GM21515 (cell line): ENCODE measurements around the gene AMIGO1.
A peak's percentile ranks its signal among the peaks of the same experiment; 100 is the strongest.

Experiments used
- ATAC-seq: cut with Tn5 transposase; IDR thresholded peaks from one replicate; pipeline ENCODE4 v1.9.1; 2021; ENCODE audit not compliant: unreplicated experiment

Gene AMIGO1

DNA sequence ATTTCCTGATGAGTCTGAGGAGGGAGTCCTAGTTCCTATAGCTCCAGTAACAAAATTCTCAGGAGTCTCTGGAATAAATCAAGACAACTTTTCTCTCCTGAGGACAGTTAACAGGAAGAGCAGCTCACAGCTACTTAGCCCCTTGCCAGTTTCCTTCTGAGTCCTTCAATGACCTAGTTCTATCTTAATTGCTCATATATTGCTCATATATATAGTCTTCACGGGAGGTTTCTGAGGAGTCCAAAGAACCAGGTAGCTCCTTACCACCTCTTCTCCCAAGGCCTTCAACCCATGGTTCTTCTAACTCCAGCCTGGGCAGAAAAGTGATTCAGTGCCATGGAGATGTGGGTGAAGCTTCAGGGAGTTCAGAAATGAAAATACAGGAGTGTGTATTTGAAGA, 4.6 kb downstream of the AMIGO1 start:
- no peak for ATAC-seq

DNA sequence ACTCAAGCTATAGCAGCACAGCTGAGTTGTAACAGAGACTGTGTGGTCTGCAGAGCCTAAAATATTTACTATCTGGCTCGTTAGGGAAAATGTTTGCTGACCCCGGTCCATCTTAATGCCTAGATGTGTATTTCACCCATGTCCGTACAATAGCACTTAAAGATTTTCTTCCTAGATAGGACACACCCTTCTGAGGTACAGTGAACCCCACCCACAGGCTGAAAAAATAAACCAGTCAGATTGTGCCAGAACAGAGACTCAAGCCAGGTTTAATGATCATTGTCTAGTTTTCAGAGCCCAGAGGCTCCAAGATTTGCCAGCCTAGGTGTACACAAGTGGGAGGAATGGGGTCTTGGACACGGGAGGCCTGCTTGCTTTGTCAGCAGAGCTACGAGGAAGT, 5.6 kb downstream of the AMIGO1 start:
- no peak for ATAC-seq

DNA sequence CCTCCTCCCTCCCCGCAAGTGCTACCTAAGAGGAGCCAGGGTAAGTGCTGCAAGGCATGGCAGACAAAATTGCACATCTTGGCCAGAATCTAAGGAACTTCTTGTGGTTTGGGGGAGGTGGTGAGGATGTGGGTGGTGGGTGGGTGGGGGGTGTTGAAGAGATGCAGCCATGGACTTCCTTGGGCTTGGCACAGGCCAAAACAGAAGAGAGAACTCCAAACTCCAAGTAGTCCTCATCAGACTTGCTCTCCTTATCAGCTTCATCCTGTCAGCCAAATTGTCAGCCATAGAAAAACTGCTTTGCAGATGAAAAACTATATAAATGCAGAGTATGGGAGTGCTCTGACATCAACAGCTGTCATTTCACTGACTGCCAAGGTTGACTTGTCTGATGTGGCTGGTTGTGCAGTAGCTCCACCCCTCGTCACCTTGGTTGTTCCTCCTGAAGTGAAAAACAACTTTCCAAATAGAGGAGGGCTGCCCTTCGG, 7.1 kb downstream of the AMIGO1 start:
- no peak for ATAC-seq

DNA sequence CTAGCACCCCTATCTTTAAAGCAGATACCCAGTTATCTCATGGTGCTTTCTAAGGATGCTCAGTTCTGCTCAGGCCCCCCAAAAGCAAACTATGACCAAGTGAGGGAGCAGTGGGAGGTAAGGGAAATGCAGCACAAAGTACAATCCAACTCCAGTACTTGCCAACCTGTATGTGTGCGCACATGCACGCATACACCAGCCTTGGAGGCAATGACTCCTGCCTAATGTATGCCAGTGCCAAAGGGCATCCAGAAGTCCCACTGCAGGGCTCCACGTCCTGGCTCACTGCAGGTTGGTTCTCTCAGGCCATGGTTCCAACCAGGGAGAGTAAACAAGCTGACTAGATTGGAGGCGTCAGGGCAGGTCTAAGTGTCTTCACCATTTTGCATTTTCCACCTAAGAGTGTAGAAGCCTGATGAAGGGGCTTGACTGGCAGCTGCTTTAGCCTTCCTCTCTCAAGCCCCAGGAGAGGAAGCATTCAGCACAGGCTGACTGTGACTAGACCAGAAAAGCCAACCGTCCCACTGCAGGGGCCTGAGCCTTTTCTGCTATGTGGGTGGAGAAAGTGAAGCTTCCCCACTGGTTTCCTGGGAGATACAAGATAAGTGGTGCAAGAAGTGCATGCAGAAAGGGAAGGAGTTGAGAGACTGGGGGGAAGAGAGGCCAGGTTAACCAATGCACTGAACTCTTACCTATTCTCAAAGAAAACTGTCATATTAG, 7.7 kb downstream of the AMIGO1 start:
- ATAC-seq = no peak

DNA sequence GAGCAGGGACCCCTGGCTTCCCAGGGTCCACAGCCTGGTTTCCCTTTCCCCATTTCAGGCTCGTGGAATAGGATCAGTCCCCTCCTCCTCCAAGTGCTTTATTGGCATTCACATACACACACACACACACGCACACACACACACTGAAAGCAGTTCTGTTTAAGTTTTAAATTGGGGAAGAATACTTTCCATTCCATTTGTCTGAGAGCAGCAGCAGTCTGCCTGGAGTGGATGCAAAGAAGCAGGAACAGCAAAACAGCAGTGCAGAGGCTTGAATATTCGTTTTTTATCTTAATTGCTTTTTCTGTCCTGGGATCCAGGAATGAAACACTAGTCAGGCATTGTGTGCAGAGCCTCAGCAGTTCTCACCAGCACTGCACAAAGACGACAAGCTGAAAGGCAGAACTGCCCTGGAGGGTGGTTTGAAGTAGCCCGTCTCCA, 8.6 kb downstream of the AMIGO1 start:
- no peak for ATAC-seq

DNA sequence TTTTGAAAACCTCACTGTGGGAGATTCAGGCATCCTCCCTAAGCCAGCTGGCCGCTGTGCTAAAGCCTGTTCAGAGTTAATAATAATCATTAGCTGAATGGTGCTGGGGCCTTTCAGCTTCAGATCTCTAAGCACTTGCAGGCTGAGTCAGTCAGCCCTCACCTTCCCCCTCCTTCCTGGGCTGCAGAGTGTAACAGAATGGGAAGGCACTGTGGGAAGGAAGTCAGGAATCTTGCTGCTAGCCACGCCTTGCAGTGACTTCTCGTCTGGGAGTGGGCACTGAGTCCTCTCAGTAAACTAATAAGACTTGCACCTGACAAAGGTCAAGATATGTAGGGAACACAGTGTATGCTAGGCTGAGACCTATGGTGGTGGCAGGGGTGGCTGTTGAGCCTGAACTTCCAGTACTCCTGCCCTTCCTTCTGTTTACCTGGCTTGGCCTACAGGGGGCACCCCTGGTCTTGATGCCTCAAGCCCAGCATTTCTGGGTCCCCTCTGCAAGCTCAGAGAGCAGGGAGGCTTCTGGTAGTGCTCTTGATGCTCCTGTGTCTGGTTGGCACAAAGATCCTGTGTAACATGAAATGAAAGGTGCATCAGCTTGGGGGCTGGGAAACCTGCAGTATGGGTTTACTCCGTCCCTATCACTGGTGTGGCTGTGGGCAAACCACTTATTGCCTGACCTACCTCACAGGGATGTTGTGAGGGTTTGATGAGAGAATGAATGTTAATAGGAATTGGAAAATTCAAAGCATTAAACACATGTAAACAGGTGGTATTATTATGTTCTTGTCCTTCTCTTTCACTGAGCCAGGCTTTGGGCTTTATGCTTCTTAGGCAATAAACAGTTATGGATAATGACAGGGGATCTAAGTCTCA, 9.6 kb downstream of the AMIGO1 start:
- ATAC-seq = no peak

DNA sequence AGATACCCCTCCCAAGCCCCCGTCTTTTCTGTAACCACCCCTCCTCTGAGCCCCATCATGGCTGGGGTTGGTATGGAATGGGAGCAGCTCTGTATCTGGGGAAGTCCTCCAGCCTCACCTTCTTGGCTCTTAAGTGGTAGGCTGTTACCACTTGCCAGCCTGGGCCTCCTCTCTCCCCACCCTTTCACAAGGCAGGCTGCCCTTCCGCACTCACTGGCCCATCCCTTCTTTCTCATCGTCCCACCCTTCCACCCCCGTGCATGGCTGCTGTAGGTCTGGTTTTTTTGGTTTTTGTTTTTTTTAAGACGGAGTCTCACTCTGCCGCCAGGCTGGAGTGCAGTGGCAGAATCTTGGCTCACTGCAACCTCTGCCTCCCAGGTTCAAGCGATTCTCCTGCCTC, 10.4 kb downstream of the AMIGO1 start:
- no peak for ATAC-seq

DNA sequence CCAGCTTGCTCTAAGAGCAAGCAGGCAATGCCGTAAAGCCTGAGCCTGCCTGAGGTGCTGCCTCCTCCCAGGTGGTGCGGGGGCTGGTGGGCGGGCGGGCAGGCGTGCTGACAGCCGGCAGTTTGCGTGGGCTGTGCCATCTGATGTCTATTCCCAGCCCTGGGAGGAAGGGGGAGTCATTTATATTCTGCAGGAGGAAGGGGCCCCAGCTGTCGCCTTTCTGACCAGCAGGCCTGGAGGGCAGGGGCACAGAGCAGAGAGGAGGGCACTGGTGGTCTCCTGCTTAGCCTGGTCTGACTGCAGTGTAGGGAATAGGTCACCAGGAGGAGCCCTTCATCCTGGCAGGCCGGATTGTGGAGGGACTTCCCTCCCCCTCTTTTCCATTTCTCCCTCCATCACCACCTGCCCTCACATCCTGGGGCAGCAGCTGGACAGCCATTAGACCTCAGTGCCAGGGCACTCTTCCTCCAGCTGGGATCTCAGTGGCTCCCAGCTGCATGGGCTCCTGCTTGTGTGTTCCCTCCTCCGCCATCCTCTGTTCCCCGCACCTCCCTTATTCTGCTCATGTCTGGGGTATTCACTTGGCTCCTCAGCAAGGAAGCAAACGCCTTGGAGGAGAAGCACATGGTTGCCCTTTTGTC, 11.2 kb downstream of the AMIGO1 start:
- no peak for ATAC-seq

DNA sequence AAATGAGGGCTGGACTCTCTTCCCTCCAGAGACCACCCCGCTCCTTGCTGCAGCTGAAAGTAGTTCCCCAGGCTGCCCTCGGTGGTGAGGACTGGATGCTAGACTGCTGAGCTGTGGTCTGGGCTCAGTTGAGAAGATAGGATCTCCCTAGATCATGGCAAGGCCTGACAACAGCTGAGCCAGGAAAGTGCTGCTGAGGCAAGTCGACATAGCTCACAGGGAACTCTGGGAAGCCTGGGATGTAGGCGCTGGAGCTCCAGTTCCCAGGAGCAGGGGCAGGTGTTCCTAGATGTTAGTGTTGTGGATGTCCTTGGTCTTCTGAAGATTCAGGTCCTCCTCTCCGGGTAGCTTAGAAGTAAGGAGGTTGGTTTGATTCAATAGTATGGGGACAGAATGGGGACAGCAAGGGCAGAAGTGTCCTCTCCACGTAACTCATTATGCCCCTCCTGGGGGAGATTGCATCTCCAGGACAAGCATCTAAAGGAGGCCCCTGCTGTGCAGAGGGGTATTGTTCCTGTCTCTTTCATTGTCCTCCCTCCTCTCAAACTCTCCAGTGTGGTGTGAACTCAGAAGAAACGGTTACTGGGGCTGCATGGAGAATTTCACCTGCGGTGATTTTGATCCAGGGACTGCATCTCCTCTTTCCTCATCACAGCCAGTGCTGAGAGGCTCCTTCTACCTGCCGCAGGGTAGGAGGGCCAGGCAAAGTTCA, 11.9 kb downstream of the AMIGO1 start:
- ATAC-seq = no peak

DNA sequence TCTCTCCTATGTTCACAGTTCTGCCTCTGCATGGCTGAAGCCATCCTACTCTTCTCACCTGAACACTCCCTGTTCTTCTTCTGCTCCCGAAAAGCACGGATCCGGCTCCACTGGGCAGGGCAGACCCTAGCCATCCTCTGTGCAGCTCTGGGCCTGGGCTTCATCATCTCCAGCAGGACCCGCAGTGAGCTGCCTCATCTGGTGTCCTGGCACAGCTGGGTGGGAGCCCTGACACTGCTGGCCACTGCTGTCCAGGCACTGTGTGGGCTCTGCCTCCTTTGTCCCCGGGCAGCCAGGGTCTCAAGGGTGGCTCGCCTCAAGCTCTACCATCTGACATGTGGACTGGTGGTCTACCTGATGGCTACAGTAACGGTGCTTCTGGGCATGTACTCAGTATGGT, 13.8 kb downstream of the AMIGO1 start:
- ATAC-seq = no peak

DNA sequence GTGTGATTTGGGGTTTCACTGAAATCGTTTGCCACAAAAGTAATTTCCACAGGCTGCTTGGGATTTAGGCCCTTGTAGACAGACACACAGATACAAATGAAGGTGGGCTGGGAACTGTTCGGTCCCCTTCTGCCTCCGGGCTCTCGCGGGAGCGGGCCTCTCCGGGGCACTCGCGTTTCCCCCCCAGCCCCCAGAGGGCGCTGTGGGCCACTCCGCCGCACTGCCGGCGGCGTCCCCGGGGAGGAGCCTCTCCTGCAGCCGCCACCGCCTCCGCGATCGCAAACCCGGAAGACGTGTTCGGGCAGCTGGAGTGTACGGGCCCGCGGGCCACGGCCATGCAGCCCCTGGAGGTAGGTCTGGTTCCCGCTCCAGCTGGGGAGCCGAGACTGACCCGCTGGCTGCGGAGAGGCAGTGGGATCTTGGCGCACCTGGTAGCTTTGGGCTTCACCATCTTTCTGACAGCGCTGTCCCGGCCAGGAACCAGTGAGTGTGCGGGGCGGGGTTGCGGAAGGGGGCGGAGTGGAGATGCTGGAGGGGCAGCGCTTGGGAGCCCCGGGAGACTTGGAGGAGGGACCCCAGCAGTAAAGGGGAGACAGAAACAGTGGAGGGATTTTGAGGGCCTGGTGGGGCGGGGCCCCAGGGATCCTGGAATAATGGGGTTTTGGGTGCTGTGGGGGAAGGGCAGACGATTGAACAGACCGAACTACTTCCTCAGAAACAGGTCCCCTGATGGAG, 15.6 kb downstream of the AMIGO1 start, which contains the start of gene CYB561D1:
Gene CYB561D1 (plus strand): TSS at position 290 of the 735 bp plus-strand sequence. CDS start 46 bp downstream, at position 336.
- ATAC-seq = peak; percentile 85

DNA sequence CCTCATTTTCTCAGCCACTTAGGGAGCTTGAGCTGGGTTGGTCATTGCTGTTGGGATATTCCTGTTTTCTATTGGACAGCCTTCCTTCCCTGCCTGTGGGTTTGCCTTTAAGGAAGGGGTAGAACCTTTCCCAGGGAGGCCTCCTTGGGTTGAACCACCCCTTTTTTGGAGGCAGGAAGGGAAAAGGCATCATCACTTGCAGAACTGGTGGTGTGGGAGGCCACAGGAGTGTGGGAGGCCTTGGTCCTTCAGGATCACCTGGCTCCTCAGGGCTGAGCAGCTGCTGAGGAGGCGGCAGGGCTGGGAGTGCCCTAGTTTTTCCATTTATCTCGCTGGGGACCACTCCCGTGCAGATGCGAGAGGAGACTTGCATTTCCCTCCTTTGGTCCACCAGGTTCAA, 16.3 kb downstream of the AMIGO1 start:
- ATAC-seq = no peak

DNA sequence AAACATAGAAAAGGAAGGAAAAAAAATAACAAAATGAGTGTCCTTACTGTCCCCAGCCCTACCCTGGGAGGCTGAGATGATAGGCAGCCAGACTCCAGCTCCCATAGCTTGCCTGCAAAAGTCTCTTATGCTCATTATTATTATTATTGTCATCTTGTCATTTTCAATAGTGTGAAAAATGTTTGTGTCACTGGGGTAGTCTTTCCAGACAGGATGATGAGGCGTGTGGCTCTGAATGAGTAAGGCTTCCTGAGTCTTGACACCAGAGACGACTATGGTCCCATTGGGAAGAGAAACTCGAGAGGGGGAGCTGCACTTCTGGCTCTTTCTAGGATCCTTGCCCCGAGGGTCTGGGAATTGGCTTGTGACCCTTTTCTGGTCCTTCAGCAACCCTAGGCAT, 16.7 kb downstream of the AMIGO1 start:
- ATAC-seq = no peak

DNA sequence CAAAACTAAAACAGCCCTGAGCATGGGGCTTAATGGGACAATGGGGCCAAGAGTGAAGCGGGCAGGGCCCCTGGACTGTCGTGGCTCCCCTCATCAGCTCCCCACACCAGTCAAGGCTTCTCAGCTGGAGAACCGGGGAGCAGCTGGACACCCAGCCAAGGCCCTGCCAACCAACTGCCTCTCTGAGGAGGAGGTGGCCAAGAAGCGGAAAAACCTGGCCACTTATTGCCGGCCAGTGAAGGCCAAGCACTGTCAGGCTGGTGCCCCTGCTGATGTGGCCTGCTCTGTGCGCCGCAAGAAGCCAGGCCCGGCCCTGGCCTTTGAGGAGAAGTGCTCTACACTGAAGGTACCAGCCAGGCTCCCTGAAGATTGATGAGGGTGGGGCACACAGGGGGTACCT, 18.2 kb downstream of the AMIGO1 start:
- no peak for ATAC-seq

DNA sequence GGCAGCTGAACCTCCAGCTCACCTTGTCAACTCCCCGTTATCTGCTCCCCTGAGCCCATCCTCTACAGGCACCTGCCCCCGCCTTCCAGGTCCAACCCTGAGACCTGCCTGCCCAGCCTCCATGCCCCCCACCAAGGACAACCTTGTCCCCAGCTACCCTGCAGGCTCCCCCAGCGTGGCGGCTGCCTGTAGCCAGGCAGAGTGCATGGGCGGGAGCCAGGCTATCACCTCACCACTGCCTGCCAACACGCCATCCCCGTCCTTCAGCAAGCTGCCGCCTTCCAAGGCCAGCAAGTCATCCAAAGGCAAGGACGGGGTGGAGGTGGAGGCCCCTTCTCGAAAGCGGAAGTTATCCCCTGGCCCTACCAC, 18.6 kb downstream of the AMIGO1 start:
- no peak for ATAC-seq

DNA sequence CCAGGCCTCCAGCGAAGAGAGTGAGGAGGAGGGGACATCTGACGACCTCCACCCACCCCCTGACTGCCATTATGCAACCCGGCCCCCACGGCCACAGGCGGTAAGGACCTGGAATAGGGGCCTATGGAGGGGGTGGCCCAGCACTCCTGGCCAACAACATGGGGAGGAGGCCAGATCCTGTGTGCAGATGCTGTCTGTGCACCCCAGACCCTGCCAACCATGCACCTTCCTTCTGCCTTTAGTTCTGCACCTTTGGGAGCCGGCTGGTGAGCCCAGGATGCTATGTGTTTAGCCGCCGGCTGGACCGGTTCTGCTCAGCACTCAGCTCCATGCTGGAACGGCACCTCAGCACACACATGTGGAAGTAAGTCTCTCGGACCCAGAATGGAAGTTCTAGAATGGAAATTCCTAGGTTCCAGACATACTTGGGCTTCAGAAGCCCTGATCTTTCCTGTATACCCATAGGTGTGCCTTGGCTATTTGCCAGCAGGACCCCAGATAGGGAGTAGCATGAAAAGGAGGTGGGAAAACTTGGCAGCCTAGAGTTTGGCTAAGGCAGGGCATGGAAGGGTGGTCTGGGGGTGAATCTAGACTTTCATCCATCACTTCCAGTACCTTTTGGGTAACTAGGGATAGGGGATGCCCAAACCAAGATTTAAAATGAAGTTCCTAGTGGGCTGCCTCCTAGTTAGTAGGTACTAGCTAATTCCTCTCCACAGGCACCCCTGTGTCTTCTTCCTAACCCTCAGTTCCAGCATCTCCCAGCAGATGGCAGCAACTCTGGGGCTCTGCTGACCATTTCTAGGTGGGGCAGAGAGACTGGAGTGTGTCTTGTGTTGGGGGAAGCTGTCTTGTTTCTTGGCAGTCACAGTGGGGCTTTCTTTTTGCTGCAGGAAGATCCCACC, 19.2 kb downstream of the AMIGO1 start:
- no peak for ATAC-seq

DNA sequence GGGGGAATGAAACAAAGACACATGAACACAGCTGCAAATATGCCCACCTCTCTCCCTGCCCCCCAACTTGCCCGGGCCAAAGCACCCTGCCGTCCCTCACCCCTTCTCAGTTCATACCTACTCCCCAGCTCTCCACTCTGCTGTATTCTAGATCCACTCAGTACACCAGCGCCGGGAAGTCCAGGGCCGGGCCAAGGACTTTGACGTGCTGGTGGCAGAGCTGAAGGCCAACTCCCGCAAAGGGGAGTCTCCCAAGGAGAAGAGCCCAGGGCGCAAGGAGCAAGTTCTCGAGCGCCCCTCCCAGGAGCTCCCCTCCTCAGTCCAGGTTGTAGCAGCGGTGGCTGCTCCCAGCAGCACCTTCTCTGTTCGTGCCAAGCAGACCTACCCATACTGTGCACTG, 20.8 kb downstream of the AMIGO1 start:
- no peak for ATAC-seq

DNA sequence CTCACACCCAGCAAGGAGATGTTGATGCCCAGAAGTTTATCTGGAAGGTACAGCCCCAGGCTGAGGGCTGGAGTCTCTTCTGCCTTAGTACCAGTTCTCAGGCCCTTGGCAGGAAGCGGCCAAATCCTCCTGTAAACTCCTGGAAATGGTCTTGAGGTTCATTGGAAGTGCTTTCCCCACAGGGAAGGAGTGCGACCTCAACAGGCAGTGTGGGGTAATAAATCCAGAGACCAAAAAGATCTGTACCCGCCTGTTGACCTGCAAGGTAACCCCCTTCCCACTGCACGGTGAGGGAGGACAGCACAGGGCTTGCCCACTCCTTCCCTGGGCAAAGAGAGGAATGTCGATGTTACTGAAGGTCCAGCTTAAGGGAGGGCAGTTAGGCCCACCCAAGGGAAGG, 21.3 kb downstream of the AMIGO1 start:
- no peak for ATAC-seq

DNA sequence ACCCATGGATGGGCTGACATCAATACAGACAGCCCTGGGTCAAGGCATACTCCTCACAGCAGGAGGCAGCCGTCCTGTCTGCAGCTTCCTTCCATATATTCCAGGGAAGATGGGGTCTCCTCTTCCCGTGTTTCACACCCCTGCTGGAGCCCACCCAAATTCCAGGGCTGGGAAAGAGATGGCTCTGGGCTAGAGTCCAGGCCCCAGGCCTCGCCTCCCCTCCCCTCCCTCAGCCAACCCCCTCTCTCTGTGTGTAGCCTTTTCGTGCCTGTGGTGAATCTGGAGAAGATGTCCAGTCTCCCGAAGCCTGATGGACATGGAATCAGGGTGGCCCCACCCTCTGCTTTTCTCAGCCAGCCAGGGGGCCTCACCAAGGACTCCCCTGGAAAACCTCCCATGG, 22.3 kb downstream of the AMIGO1 start:
- ATAC-seq = no peak
